HG02973 (cell line): ENCODE measurements around the gene COL4A1.

Experiments used
- ATAC-seq: cut with Tn5 transposase; IDR thresholded peaks from one replicate; pipeline ENCODE4 v1.9.1; 2021; ENCODE audit warnings: moderate library complexity; ENCODE audit not compliant: unreplicated experiment

COL4A1 gene

DNA sequence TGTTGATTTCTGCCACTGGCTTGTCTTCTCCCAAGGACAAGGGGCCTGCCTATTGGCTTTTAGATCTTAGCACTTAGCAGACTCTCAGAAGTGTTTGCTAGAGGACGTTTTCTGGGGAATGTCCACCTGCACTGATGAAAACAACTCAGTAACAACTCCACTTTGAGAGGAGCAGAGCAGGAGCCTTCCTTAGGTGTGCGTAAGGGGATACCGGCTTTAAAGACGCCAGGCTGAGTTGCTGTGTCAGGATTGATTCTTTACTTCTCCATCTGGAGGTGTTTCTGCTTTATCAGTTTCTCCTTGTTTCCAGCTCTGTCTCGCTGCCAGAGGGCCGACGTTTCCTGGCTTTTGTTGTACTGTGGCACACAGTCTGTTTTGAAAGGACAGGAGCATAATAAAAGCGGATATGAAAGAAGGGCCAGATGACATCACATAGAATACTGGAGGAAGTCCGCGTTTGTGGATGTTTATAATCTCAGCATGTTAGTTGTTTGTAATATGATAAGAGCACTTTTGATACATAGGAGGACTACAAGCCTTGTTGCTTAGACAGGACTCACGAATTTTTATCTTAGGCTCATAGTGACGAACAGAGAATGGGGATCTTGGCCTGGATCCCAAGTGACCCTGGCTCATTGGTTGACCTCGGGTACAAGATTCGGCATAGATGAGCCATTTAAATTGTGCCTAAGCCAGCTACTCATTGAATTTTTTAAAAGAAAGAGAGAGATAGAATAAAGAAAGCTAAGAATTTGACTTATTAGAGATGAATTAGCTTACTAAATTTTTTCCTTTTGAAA is 34.7 kb upstream of the COL4A1 start:
- ATAC-seq, result no peak

DNA sequence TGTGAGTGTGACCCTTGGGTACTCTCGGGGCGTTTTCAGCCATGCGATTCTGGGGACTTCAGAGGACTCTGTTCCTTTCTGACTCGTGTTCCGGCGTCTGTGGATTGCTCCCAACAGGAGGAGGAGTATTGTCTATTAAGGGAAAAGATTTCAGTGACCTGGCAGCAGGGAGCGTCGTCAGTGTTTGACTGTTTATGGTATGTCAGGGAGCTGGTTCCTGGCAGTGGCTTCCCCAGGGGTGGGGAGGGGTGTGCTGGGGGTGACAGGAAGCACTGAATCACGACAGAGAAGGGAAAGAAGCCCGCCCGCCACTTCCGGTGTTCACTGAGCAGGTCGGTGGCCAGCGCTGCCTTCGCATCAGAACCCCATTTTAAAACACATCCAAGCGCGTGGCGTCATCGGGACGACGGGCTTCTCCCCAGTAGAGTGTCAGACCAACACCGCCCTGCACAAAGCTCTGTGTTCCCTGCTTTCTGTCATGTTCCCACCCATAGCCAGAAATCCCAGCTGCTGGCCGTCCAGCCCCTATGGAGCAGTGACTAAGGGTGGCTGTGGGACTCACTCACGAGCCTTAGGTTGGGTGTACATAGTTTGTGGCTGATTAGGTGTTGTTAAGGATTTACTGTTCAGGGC is 34.0 kb upstream of the COL4A1 start:
- no peak for ATAC-seq

DNA sequence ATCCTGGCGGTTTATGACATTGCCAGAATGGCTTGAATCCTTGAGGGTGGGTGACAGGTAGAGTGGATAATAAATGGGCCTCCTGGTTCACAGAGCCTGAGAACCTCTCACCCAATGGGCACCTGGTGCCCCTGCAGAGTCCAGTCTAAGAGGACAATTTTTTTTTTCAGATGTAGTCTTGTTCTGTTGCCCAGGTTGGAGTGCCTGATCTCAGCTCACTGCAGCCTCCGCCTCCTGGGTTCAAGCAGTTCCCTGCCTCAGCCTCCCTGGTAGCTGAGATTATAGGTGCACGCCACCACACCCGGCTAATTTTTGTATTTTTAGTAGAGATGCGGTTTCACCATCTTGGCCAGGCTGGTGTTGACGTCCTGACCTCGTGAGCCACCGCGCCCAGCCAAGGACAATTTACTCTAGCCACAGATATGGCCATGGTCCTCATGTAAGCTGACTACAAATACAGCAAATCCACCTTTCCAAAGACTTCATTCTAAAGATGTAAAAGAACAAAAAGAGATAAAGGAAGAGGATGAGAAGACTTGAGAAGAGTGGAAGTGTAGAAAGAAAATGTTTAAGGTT is 33.1 kb upstream of the COL4A1 start:
- ATAC-seq, result no peak

DNA sequence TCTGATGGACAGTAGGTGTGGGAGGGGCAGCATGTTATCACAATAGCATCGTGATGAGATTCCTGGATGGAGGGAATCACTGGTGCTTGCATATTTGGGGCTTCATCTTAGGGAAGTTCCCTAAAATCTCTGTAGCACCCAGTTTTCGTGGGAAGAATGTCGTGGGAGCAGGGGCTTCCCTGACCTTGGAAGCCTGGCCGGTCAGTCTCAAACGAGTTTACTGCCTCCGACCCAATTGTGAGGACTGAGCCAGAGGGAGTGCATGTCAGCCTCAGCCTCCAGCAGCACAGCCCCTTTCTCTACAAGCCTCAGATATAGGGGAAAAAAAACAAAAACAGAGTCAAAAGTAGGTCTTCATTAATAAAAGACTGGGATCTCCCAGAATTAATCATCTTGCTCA is 32.3 kb upstream of the COL4A1 start:
- ATAC-seq, result no peak

DNA sequence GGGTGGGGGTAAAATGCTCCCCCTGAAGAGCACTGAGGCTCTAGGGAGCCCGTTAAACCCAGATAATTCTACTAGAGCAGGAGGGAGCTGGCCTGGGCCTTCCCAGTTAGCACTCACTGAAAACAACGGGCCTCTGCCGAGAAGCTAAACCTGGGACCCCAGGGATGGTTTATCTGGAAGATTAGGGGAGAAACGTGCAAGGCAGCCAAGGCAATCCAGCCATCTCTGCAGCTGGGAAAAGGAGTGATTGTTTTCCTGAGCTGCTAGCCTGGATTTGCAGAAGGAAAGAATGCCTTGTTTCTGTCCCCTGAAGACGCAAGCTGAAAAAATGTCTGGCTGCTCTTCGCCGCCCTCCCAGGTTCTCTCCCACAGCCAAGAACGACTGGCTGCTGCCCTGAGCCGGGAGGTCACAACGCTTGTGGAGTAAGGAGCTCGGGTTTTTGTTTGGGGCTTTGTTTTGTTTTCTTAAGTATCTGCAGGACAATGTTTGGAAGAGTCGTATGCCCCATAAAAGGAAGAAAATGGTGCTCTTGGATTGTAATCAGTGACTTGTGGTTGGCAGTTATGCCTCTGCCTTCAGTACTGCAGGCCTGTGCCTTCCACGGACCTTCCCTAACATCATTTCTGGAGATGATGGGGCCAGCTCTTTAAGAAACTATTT is 31.6 kb upstream of the COL4A1 start:
- ATAC-seq, result no peak

DNA sequence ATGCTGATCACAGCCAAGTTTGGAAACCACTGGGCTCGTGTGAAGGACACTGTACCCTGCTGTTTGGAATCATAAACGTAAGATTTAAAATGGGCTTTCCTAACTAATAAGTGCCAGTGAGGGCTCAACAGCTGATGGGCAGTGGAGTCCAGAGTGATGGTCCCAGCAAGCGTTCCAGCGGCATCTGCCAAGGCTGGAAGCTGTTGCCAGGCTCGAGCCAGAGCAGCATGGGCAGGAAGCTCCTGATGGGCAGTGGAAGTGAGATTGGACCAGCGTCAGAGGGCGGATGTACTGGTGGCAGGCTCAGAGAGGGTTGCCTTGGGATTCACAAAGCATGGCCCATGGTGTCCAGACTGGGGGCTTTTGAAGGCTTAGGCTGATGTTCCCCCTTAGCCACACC is 30.3 kb upstream of the COL4A1 start:
- no peak for ATAC-seq

DNA sequence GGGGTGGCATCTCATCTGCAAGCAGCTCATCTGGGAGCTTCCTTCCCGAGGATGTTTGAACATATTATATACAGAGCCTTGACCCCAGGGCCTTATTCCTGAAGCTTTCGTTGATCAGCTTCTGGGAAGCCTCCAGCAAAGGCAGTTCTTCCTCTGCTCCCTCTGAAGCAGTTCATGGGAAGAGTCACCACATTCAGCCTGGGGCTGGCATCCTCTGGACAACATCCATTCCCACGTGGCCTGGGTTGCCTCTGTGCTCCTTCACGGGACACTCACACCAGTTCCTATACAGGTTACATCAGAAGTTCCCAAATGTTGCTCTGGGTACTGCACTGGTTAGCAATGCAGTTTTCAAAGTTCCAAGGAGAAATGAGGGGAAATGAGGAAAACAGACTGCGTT is 29.7 kb upstream of the COL4A1 start:
- no peak for ATAC-seq

DNA sequence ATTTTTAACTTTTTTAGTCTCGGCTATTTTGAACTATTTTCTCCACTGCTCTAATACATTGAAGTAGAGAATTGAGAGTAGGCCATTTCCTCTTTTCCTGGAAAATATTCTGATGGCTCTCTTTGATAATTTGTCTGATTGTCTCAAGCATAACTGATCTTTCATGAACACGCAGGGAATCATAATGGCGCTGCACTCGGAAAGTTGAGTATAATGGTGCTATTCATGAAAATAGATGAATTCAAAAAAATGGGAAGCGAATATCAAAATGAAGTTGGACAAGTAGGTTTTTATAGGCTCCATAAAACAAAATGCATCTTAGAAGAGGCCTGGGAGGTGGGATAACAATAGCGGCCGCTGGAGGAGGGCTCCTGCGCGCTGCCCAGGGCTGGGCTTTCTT is 29.2 kb upstream of the COL4A1 start:
- no peak for ATAC-seq

DNA sequence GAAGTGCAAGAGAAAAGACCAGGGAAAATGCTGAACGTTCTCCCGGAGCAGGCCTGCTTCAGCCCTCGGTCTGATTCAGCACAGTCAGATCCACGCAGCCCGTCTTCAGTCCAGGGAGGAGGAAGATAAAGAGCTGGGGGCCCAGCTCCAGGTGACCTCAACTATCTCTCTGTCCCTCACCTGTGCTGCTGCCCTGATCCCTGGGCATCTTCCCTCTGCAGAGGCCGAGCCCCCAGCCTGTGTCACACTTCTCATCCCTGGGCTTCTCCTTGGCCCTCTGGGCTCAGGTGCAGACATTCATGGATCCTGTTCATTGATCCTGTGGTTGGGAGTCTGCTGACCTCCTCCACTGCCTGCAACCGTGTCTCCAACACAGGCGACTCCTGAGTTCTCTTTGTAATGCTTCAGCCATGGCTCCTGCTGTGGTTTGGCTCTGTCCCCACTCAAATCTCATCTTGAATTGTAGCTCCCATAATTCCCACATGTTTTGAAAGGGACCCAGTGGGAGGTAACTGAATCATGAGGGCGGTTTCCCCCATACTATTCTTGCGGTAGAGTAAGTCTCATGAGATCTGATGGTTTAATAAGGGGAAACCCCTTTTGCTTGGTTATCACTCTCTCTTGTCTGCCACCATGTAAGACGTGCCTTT is 28.0 kb upstream of the COL4A1 start:
- no peak for ATAC-seq

DNA sequence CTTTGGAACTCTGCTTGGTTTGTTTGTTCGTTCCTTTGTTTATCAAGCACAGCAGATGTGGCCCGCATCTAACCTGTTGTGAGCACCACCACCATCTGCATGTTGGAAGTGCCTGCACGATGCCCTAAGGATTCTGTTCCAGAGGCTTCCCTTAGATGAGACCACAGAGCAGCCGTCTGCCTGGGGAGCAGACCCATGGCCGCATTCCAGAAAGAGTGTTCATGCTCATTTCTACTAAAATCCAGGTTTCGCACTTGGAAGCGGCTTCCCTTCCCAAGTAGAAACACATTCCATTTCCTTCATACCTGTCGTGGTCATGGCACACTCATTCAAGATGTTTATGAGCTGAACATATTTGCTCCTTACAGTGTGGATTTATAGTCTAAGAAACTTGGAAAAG is 27.3 kb upstream of the COL4A1 start:
- no peak for ATAC-seq

DNA sequence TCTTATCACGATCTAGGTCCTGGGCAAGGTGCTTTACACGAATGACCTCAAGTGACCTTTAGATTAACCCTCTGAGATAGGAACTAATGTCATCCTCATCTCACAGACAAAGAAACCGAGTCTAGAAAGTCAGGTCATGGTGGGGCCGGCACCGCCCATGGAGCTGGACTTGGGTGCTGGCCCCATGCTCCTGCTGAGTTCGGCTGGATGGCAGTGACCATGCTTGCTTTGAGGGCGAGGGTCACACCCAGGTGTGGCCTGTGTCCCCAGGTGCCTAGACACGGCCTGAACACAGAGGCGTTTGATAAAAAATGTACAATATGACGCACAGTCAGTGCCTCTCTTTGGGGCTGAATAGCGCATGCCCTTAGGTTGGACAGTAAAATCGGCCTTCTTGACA is 26.9 kb upstream of the COL4A1 start:
- ATAC-seq, result no peak

DNA sequence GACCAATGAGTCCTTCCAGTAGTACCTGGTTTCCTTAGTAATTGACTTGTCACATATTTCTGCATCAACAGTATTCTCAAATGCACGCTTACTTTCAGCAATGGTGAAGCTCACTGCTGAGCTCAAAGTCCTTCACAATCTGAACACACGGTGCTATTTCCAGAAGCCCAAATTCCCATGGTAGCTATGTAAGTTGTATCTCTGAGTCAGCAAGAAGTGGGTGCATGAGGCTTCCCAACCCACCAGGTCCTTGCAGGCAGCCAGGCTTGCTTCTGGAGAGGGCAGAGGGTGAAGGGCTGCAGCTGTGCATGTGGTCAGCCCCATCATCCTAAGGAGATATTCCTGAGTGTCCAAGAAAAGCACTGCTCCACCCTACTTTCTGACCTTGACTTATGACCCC is 25.8 kb upstream of the COL4A1 start:
- no peak for ATAC-seq

DNA sequence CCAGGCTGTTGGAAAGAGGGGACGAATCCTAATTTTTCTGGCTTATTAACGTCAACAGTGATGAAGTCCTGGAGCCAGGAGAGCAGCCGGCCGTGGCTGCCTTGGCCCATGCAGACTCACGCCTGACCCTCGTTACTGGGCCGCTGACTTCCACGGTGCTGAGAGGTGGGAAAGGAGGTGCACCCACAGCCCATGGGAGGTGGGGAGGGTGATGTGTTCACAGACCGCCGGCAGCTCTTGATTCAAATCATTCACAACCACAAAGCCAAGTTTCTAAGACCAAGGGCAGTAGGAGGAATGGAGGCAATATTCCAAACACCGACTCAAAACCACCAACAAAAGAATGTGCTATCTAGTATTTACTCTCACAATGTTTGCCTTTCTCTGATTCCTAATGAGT is 24.4 kb upstream of the COL4A1 start:
- no peak for ATAC-seq

DNA sequence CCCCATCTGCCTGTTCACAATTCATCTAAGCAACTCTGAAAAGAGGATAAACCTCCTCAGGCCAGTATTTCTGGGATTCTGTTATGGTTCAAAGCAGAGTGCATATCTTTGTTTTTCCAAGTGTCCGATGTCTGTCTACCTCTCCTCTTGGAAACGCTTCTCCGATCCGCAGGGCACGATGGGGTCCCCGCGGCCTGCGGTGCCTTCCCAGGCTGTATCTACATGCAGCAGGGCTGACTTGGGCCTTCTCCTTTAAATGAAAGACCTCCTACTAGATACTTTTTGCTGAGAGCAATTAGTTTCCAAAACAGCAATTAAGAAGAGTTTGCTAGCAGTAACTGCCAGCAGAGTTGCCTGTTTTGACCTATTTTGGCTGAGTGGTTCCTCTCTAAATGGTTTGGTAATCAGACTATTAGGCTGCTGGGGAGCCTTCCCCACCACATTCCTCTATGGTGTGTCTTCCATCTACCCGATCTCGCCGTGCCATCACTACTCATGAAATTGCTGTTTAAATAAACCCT is 23.6 kb upstream of the COL4A1 start:
- no peak for ATAC-seq

DNA sequence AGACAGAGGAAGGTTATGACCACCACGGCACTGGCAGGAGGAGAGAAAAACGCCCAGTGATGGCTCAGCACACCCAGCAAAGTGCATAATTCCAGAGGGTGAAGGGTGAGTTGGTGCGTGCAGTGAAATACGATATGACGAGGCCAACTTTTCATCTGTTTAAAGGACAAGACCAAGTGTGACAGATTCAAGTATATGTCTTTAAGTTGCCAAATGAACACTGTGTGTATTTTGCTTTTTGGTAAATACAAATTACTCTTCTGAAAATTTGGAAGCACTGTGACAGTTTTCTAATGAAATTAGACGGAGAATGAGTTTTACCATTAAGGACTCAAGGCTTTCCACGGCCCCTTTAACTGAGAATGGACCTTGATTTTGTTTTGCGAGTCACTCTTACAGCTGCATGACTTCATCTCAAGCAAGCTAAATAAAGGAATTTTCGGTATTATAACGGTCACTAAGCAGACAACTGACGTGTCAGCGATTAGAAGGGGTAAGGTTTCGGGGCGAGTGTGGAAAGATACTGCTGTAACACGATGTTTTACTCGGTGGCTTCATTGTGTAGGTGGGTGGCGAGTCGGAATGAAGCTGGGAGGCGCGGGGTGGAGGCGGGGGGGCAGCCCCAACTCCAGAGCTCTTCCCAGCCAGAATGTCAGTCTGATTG is 23.0 kb upstream of the COL4A1 start:
- ATAC-seq, result no peak

DNA sequence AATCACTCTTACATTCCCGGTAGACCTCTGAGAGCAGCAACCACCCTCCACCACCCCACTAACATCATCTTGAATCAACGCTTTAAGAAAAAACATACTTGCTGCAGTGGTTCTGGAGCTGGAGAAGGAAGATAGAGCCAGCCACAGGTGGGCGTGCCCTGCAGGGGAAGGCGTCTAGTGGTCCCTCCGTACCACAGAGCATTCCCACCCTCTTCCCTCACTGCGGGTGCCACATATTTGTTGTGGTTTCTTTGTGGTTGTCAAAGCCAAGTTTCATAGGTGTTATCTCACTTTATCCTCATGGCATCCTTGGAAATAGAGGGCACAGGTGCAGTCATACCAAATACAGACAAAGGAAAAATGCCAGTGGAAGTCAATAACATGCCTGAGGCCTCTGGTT is 22.3 kb upstream of the COL4A1 start:
- no peak for ATAC-seq

DNA sequence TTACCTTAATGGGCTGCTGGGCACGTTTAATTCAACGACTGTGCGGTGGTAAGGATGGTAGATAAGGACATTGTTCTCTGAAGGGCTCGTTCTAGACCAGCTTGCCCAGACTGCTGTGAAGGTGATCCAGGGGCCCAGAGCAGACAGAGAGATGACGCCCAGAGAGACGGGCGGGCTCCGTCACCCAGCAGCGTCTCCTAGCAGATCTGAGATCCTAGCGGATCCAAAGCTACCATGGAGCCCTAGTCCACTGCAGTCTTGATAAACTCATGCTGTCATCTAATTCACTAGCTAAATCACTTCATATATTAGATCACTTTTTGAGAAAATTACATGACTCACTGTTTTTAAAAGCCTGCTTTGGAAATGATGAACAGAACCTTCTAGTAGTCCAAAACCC is 21.6 kb upstream of the COL4A1 start:
- no peak for ATAC-seq

DNA sequence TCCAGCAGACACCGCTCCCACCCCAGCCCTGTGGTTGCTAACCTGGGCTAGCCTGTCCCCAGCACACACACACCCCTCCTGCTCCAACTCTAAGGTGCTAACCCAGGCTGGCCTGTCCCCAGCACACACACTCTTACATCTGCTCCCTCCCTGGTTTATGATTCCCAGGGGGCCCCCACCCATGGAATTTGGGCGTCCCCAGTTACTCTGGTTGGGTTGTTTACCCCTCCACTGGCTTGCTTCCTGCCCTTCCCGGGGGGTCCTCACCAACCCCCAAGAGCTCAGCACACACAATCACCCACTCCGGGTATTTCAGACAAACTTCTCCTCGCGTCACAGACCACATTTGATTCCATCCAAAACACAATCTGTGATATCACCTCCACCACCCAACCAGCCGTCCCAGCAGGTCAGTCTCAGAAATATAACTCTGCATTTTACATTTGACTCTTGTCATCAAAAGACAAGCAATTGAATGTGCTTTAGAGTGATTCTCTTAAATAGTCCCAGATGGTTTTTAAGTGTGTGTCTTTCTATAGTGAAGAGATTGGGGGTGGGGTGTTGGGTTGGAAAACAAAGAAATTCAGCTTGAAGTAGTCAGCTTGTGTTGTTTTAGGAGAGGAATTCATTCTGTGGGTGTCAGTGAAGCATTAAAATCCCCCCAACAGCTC is 20.2 kb upstream of the COL4A1 start:
- no peak for ATAC-seq

DNA sequence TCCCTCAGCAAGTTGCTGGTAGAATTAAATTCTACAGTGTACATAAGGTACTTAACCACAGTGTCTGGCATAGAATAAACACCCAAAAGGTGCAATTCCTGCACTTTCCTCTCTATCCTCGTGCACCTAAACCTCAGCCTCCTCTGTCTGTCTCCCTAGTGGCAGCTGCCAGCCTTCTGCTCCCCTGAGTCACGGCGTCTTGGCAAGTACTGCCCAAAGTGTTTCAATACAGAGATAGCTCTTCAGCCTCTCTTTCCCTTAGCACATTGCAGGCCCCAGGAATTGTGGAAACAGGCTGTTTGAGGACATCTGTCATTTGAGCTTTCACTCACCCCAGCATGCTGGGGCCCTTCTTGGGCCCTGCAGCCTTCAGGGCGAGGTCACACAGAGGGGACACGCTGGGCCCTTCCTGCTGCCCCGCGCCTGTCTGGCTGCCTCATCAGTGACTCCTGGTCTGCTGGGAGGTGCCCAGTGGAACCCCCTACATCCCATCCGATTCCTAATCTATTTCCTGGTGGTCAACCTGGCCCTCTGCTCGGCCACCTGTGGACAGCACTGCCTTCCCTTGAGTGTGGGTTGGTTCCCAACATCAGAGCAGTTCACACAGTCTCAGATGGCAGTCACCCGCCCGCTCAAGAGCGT is 19.4 kb upstream of the COL4A1 start:
- no peak for ATAC-seq
